Measurements from ENCODE around the gene ADGRF5.

ADGRF5 gene

GRCh38 chr6:46891252-46891795 is 30.4 kb downstream of the ADGRF5 start:
- Histone ChIP-seq H3K4me3 (no peak overlapping the region), H3K27ac (no peak overlapping the region), H3K9me3 (no peaks in the 10 kb centered on the region), H3K36me3 (no peaks in the 10 kb centered on the region), H3K27me3 (no peaks in the 10 kb centered on the region), H3K4me1 (peaks cover 0 to 8% (median 0%) of the 10 kb centered on the region in 4 donors)
- TF ChIP-seq CTCF (IDR thresholded peaks at IDR 0.05) = no peak
- DNase-seq = no peak
- intact Hi-C loops (cut with DNase I; ENCODE audit: low total_unique reads) = no loop called here

GRCh38 chr6:46888578-46888977 is 33.2 kb downstream of the ADGRF5 start:
- no peaks in the 10 kb centered on the region for H3K4me1 ChIP-seq
- TF ChIP-seq CTCF (IDR thresholded peaks at IDR 0.05) = no peak
- DNase-seq = no peak
- H3K4me3 ChIP-seq = no peak overlapping the region
- H3K9me3 ChIP-seq = no peaks in the 10 kb centered on the region
- intact Hi-C loops (cut with DNase I; ENCODE audit: low total_unique reads) = no loop called here
- H3K36me3 ChIP-seq = no peaks in the 10 kb centered on the region
- H3K27ac ChIP-seq = no peak overlapping the region
- H3K27me3 ChIP-seq = no peaks in the 10 kb centered on the region

GRCh38 chr6:46888031-46888430 is 33.7 kb downstream of the ADGRF5 start:
- Histone ChIP-seq H3K4me3 (no peak overlapping the region), H3K27me3 (no peaks in the 10 kb centered on the region), H3K27ac (no peak overlapping the region), H3K9me3 (no peaks in the 10 kb centered on the region), H3K36me3 (no peaks in the 10 kb centered on the region), H3K4me1 (no peaks in the 10 kb centered on the region)
- no peak for DNase-seq
- no peak for TF ChIP-seq CTCF (IDR thresholded peaks at IDR 0.05)
- intact Hi-C loops (cut with DNase I; ENCODE audit: low total_unique reads) = no loop called here

- no peaks in the 10 kb centered on the region for H3K36me3 ChIP-seq
- no peaks in the 10 kb centered on the region for H3K27me3 ChIP-seq
- no peaks in the 10 kb centered on the region for H3K9me3 ChIP-seq
- H3K4me3 ChIP-seq = no peak overlapping the region
- no peak for DNase-seq
- no peaks in the 10 kb centered on the region for H3K4me1 ChIP-seq
- no peak overlapping the region for H3K27ac ChIP-seq
- no peak for TF ChIP-seq CTCF (IDR thresholded peaks at IDR 0.05)
- intact Hi-C loops (cut with DNase I; ENCODE audit: low total_unique reads) = no loop called here
Measured at GRCh38 chr6:46882645-46883044, 39.1 kb downstream of the ADGRF5 start.

GRCh38 chr6:46879003-46879402 is 42.7 kb downstream of the ADGRF5 start:
- Histone ChIP-seq H3K27ac (no peak overlapping the region), H3K9me3 (no peaks in the 10 kb centered on the region), H3K4me1 (no peaks in the 10 kb centered on the region), H3K4me3 (no peak overlapping the region), H3K36me3 (no peaks in the 10 kb centered on the region), H3K27me3 (no peaks in the 10 kb centered on the region)
- intact Hi-C loops (cut with DNase I; ENCODE audit: low total_unique reads) = no loop called here
- no peak for DNase-seq
- TF ChIP-seq CTCF (IDR thresholded peaks at IDR 0.05) = no peak

GRCh38 chr6:46876126-46876525 is 45.6 kb downstream of the ADGRF5 start:
- no peaks in the 10 kb centered on the region for H3K4me1 ChIP-seq
- H3K27me3 ChIP-seq = no peaks in the 10 kb centered on the region
- intact Hi-C loops (cut with DNase I; ENCODE audit: low total_unique reads) = no loop called here
- no peak for DNase-seq
- TF ChIP-seq CTCF (IDR thresholded peaks at IDR 0.05) = no peak
- no peak overlapping the region for H3K4me3 ChIP-seq
- H3K27ac ChIP-seq = no peak overlapping the region
- no peaks in the 10 kb centered on the region for H3K9me3 ChIP-seq
- H3K36me3 ChIP-seq = no peaks in the 10 kb centered on the region

Measured in tibial artery (tissue), 4 donors.